ENCODE measurements around the gene CHAT.

DNA sequence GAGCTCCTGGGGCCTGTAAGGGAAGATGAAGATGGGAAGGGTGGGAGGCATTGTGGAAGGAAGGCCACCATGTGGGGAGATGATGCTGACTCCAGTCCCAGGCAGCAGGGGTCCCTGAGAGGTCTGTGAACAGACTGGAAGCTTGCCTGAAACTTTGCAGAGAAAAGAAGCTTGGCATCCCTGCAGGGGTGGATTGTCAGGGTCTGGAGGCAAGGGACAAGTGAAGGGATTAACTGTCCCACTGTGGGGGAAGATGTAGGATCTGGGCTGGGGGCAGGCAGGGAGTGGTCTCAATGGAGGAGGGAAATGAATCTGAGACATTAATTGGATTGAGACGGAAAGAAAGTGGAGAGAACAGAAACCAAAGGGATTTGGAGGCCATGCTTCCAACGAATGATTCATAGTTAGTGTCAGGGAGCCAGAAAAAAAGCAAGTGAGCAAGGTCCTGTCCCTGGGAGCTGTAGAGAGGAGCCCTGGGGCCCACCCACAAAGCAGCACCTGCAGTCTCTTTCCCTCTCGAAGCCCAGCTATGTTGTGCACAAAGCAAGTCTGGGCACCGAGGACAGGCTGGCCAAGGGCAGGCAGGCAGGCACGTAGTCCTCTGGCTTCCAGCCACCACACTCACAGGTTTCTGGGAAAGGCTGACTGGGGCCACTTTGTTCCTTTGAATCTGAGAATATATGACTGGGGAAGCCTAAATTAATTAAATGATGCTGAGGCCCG lies 8.5 kb upstream of the CHAT start:
- TF ChIP-seq, protein P1, sequence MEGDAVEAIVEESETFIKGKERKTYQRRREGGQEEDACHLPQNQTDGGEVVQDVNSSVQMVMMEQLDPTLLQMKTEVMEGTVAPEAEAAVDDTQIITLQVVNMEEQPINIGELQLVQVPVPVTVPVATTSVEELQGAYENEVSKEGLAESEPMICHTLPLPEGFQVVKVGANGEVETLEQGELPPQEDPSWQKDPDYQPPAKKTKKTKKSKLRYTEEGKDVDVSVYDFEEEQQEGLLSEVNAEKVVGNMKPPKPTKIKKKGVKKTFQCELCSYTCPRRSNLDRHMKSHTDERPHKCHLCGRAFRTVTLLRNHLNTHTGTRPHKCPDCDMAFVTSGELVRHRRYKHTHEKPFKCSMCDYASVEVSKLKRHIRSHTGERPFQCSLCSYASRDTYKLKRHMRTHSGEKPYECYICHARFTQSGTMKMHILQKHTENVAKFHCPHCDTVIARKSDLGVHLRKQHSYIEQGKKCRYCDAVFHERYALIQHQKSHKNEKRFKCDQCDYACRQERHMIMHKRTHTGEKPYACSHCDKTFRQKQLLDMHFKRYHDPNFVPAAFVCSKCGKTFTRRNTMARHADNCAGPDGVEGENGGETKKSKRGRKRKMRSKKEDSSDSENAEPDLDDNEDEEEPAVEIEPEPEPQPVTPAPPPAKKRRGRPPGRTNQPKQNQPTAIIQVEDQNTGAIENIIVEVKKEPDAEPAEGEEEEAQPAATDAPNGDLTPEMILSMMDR (conservative IDR thresholded peaks at IDR 0.05): no peak
- no peak for TF ChIP-seq EZH2 (IDR thresholded peaks at IDR 0.05; ENCODE audit: low read depth)
